GM21717 (cell line): ENCODE results near the gene WDR72.
"Not testable (repeated sequence)": the region's sequence is repeated elsewhere in the genome, so short reads cannot be mapped to it uniquely, and the experiment has no call there.

Experiments used
- ATAC-seq: cut with Tn5 transposase; IDR thresholded peaks from one replicate; pipeline ENCODE4 v1.9.1; 2021; ENCODE audit warnings: mild to moderate bottlenecking, moderate library complexity; ENCODE audit not compliant: unreplicated experiment

Gene WDR72

DNA sequence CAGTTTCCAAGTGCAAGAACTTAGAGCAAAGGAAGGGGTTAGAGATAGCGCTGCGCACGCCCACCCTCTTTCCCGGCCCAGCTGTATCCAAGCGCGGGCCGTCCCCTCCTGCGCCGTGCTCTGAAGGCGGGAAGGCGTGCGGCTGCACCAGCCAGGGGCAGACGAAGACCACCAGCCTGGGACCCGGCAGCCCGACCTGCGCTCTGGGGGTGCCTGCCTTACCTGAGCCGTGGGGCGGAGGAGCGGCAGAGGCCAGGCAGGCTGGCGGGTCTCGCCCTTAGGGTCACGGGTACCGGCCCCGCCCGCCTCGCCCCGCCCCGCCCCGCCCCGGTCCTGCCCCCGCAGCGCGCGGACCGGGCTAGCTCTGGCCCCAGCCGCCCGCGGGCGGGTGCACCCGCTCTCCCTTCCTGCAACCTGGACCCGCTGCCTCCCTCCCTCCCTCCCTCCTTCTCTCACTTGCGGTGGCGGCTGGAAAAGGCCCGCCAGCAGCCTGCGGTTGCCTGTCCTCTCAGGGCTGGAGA lies at the start of gene WDR72:
TSS of gene WDR72 (minus strand) at position 253 of the 521 bp plus-strand sequence. CDS start 26,514 bp downstream, outside the sequence.
- no peak for ATAC-seq

DNA sequence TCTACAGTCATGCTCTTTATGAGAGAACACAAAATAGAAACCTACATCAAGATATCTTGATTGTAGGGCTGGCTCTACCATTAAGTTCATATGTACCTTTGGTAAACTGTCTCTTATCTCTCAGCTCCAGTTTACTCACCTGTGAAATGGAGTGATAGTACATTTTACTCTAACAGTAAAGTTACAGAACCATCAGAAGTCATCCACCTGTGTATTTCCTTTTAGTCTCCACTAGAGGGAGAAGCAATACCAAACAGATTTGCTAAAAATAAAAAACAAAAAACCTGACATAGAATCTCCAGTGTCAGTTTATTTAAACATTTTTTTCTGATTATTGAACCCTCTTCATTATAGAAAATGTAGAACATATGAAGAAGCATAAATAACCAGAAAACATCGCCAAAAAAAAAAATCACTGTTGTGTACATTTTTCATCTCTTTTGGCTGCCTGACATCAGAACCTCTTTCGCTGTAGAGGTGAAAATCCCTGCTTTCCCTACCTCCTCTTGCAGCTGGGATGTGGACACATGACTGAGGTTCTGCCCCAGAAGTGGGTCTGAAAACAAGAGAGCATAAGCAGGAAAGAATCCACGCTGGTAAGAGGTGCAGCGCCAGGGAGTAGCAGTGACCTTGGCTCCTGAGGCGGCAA lies 48.7 kb upstream of the WDR72 start:
- ATAC-seq: no peak

DNA sequence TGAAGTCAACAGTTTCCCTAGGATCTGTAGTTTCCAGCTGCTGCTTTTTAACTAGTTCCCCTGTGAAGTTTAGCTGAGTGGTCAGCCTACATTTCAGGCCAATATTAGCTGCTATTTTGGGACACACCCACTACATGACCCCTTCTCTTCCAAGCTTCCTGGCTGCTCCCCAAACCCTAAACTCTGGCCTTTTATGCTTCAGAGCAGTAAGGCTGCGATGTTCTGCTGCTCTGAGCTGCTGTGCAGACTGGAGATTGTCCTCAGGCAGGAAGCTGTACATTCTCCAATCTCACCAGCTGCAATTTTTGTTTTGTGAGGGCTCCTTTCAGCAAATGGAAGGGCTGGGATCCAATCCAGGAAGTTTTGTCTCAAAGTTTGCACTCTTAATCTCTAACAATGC lies 48.0 kb upstream of the WDR72 start:
- ATAC-seq: no peak

DNA sequence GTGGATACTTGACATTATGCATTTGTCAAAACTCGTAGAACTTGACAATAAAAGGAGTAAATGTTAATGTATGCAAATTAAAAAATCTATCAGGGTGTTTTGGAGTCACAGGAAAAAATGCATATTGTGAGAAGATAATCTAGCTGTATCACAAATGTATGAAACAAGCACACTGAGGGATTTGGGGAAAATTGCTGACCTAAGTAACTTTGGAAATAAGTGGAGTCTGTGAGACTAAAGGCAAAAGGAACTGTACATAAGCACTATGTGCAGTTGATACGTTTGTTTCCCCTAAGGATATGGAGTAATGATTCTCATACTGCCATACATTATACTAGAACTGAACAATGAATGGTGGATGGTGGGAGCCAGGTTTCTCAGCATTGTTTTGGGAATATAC lies 43.2 kb upstream of the WDR72 start:
- no peak for ATAC-seq

DNA sequence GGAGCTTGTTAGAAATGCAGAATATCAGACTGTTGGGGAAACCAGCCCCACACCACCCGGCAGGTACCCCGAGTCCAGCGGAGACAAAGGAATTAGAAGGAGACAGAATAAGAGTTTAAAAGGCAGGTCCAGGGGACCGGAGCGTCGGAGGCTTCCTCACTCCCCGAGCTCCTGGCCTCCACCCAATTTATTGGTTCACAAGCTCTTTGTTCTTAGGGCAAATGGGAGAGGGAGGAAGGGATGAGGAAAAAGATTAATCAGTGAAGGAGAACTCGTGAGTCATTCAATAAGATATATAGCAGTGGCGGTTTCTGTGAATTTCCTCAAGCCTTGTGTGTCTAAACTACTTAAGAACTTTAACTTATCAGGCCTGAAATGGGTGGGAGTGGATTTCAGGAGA lies 32.1 kb upstream of the WDR72 start:
- no peak for ATAC-seq

DNA sequence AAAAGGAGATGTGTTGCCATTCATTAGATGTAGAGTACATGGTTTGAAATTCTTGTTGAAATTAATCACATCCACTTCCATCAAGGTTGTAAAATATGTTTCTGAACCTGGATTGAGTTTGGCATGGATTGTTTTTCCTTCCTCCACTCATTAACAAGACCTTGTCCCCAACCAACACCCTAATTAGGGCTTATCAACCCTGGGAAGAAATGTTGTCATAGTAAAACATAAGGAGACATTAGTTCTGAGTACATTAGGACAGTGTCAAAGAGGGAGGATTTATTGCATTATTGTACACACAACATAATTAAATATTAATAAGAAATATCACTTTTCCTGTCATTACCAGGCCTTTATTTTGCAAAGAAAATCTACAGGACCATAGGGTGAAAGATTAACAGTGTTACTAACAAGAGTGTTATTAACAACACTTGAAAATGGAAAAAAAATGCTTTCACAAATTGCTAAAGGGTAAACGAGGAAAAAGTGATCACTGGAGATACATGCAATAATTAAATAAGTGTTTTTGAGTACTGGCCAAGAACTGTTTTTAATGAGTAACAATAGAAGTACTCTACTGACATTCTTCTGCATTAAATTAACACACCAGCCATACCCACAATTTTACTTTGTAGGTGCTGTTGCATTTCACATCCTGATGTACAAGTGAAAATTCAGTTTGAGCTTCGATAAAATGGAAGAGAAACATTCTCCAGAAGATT lies 30.4 kb upstream of the WDR72 start:
- ATAC-seq: no peak

DNA sequence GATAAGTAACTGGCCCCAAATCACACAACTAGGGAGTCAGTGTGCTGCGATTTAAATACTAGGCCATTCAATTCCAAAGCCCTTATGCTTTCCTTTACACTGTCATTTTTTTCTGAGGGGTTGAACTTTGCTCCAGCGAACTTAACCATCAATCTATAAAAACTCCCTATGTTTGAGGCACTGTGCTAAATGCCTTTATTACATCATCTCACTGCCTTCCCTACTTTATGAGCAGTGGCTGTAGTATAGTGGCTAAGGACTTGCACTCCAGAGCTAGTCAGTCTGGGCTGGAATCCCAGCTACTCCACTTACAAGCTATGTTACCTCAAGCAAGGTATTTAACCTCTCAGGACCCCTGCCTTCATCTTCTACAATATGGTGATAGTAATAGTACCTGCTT lies 26.9 kb upstream of the WDR72 start:
- ATAC-seq: no peak

DNA sequence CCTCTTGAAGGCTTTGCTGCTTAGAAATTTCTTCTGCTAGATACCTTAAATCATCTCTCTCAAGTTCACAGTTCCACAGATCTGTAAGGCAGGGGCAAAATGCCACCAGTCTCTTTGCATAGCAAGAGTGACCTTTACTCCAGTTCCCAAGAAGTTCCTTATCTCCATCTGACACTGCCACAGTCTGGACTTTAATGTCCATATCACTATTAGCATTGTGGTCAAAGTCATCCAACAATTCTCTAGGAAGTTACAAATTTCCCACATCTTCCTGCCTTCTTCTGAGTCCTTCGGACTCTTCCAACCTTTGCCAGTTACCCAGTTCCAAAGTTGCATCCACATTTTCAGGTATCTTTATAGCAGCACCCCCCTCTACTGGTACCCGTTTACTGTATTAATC lies 25.8 kb upstream of the WDR72 start:
- ATAC-seq: not testable (repeated sequence)

DNA sequence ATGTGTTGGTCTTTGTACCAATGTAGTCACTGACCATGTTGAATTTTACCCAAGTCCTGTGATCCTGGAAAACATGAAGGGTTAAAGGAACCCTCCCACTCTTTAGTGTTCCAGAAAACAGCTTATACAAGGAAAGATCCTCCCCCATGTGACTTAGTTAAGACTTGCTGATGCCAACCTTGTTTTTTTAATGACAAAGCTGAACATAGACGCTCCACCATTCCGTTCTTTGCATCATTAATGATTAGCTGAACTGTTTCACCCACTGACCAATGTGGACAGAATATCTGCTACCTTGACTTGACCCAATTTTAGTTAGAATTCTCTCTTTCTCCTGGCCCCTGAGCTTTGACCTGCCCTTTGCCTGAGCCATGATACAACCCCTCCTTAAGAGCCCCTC lies 3.5 kb upstream of the WDR72 start:
- no peak for ATAC-seq

DNA sequence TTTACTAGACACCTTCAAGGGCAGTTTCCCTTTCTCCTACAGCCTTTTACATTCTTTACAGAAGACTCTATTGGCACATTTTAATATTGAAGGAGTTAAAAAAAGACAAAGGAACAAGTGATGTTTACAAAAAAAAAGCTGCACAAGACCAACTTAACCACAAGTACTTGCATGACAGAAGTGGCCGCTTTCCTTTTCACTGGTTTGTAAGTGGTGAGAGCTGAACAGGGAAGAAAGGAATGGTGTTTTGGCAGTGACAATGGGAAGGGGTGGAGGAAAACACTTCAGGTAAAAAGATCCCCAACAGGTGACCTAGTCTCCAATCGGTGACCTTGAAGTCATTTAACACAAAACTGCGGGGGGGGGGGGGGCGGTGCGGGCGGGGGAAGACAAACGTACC lies 1.1 kb downstream of the WDR72 start:
- no peak for ATAC-seq

DNA sequence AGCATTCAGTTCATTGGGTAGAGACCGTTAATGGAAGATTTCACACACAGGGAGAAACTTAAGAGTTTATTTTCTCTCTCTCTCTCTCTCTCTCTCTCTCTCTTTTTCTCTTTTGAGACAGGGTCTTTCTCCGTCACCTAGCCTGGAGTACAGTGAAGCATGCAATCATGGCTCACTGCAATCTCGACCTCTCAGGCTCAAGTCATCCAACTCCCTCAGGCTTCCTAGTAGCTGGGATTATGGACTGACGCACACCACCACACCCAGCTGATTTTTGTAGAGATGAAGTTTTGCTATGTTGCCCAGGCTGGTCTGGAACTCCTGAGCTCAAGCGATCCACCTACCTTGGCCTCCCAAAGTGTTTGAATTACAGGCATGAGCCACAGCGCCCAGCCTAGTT lies 1.6 kb downstream of the WDR72 start:
- no peak for ATAC-seq

DNA sequence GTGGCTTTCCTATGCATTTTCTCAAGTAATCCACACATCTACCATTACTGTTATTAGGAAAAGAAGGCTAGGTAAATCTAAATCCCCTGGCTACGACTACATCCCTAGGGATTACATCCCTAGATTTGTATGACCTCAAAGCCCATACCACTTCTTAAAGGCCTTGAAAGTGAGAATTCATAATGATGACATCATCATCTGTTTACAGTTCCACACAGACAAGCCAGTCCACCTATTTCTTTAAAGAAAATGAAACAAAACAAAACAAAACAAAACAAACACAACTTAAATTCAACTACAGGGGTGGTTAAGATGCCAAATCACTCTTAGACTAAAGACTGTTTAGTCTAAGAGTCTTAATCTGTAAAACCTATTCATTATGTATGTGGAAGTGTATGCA lies 5.7 kb downstream of the WDR72 start:
- no peak for ATAC-seq

DNA sequence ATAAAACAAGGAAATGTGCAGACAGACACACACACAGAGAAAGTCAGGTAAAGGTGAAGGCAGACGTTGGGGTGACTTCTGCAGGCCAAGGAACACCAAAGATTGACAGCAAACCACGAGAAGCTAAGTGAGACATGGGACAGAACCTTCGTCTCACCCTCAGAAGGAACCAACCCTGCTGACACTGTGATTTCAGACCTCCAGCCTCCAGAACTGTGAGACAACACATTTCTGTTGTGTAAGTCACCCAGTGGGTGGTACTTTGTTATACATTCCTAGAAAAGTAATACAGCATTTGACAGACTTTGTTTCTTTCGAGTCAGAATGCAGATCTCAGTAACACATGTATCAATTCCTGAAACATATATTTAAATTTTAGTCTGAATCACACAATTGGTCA lies 7.1 kb downstream of the WDR72 start:
- ATAC-seq: no peak

DNA sequence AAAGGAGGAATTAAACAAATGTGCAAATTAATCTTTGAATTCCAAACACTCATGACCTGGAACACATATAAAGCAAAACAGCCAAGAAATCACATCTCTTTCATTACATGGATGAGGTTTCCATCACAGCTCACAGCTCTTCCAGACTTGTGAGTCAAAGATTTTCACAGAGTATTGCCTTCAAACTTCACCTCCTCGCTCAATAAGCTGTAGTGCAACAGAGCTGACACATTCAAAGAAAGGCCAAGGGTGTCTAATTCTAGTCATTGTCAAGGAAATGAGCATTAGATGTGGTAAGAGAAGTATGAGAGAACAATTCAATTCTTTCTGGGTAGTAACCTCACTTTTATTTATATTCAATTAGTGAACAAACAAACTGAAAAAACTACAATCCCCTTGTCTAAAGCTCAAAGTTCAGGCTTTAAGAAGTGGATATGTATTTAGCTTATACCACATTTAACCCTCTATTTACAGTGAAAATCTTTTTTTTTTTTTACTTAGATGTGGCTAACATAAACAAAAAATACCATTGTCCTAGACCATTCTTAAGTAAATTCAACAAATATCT lies 11.9 kb downstream of the WDR72 start:
- ATAC-seq: no peak

DNA sequence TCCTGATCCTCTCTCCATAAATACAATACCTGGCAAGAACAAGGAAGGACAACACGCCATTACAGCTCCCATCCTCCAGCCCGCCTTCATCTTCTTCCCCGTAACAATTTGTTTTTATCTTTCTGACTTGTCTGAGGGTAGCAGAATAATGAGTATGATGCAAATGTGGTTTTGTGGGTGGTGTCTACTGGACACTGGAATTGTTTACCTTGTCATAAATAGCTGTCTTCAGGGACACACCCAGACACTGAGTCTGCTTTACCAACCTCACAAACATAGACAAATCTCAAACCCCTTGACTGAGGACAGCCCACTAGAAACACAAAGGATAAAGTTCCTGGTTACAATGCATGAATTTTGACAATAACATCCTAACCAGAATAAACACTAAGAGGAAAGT lies 13.4 kb downstream of the WDR72 start:
- no peak for ATAC-seq

DNA sequence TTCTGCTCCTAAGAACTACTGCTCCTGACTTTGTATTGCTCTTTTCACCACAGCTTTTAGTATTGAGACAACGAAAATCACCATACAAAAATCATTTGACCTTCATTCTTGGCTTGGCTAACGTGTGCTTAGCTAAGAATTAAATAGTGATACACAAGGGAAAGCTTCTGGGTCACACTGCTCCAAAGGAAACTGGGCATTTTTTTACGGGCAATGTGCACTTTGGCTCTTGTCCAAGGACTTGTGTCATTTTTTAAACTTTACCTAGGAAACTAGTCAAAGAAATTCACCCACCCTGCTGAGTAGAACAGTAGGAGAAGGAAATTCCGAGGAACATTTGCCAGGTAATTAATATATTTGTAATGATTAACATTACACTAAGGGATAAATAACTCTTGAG lies 19.8 kb downstream of the WDR72 start:
- no peak for ATAC-seq

DNA sequence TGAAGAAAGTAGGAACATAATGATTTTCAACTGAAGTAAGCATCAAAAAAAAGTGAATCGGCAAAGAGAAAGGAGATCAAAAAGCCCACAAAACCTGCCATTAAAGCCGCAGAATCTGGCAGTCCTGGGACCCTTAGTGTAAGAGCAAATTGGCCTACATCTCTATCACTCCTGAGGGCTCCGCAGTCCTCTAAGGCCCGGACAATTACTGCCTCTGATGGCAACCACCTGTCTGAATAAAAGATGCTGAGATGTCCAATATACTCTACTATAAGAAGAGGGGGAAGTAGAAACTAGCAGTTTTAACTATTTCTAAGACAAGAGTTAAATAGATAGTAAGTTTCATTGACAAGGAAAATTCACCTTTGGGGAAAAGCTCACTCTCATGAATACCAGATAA lies 20.3 kb downstream of the WDR72 start:
- ATAC-seq: no peak

DNA sequence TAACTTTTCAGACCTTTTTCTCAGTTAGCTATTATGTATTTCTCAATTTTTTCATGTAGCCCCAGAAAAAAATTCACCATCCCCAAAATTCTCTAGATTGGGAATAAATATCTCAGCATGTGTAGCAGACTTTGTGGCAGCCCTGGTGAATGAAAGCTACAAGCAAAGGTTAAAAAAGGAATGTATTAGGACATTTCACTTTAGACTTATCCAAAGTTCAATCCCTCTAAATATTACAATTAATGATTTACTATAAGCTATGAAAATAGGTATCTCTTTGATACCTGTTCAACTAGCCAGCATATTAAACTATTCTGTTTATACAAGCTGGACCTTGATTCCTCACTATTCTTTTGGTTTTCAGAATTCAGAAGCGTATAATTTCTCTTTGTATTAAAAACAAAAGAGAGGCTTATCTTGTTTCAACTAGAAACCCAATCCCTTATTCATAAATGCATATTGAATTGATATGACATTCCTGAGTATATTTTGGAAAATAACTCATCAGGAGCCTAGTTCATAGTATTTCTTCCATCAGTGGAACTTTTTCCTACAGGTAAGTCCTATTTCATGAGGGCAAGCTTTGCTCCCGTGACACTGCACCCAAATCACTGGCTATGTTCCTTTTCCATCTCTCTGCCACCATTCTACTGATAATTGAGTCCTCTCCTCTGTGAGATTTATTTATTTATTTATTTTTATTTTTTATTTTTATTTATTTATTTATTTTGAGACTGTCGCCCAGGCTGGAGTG lies 38.0 kb downstream of the WDR72 start:
- ATAC-seq: no peak

DNA sequence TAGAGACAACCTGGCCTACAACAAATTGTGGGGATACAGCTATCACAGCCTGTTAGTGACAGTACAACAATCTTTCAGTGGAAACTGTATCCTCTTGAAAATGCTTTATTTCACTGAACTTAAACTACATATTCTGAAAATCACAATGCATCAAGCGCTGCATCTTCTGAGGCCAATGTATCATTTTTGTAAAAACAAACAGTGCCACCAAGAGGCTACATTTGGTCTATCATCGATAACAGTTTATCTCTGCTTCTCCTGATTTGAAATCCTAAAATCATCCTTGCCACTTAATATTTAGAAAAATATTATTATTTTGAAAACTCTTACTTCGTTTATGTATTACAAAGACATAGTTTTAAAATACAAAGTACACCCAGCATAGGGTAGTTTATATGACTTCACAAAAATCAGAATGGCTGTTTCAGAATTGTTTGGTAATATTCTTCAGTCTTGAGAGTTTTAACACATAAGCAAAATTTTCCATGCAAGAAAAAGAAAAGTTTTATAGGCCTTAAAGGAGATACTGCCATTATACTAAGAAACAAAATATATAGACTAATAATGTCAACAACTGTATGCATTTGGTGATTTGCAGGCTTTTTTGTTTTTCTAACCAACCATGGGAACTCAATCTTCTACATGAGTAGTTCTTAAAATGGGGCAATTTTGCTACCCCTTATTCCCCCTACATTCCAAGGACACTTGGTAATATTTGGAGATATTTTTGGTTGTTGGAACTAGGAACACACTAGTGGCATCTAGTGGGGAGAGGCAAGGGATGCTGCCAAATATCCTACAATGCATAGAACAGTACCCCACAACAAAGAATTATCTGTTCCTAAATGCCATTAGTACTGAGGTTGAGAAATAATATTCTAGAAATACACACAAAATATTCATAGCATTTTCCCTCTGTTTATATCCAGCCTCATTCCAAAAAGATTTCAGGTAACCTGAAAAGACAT lies 42.3 kb downstream of the WDR72 start:
- ATAC-seq: no peak

DNA sequence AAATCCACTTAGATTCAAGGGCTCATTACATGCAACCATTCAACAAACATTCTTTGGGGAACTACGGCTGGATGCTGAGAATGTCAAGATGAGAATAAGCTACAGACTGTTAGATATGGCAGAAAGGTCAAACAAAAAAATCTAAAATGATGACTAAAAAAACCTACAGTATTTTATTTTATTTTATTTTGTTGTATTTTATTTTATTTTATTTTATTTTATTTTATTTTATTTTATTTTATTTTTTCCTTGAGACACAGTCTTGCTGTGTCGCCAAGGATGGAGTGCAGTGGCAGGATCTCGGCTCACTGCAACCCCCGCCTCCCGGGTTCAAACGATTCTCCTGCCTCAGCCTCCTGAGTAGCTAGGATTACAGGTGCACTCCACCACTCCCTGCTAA lies 46.2 kb downstream of the WDR72 start:
- ATAC-seq: no peak
